HCT116 (cell line): ENCODE data around the gene NUDT2. TPM values are rescaled to one million over a fixed set of nuclear protein-coding genes. Genes with fewer than 3 reads are reported as not detected.

ENCODE experiments used
- ATAC-seq: fragments of 200-7000 bp; cut with Tn5 transposase; 2 replicates; pipeline ENCODE4 v1.9.1; 2020; ENCODE audit warnings: mild to moderate bottlenecking, moderate library complexity
- BruUV-seq: library from RNA; stranded (reverse); fragments of 400-500 nt; replicated peaks from 2 replicates; lab custom pipeline; 2021; lab: Mats Ljungman, UMichigan
- CTCF ChIA-PET: fragments of 300-600 bp; sonication (Branson Sonifier 250); formaldehyde crosslinking; loops from one replicate; lab custom pipeline; 2021; ENCODE audit warnings: antibody characterized with exemption; lab: Charles Lee
- POLR2A ChIA-PET: fragments of 300-600, 350-600 bp; sonication (Branson Sonifier 250); formaldehyde crosslinking; loops from one replicate; lab custom pipeline; 2021; ENCODE audit warnings: antibody characterized with exemption; lab: Charles Lee
- RAD21 ChIA-PET, 2 experiments: fragments of 300-600 bp; sonication (Branson Sonifier 250); formaldehyde crosslinking; loops; one replicate each; lab custom pipeline; 2023; ENCODE audit warnings: low total read pairs in 2 of 2; ENCODE audit not compliant: uncharacterized antibody in 2 of 2, unreplicated experiment in 2 of 2, low non-redundant PET in 1 of 2; lab: Charles Lee
- DNase-seq: peaks from one replicate; pipeline ENCODE4 v3.0.0-alpha.2; 2010; ENCODE audit warnings: low read depth, low spot score
- H2AFZ ChIP-seq: fragments of 200-600 bp; shearing (Covaris generic), sonication (generic); 2 replicates; pipeline ENCODE4 v1.6.1; 2017; ENCODE audit warnings: low read depth, mixed run types, mixed read lengths, antibody characterized with exemption, low read length; ENCODE audit not compliant: poor library complexity, severe bottlenecking
- H3K27ac ChIP-seq: 2 replicates; pipeline ENCODE4 v1.5.1; 2012; ENCODE audit warnings: low read depth, low read length
- H3K27me3 ChIP-seq: fragments of 200-600 bp; sonication (generic); 2 replicates; pipeline ENCODE4 v1.6.1; 2016; ENCODE audit warnings: mixed run types, low read length, mixed read lengths; ENCODE audit not compliant: insufficient read depth
- H3K36me3 ChIP-seq, 2 experiments: fragments of 200-500 bp in 1 of 2; fragments of 200-600 bp in 1 of 2; sonication (Bioruptor generic) in 1 of 2; sonication (generic) in 1 of 2; 2 replicates each; pipeline versions ENCODE4 v1.5.1 to v1.6.1; 2014 to 2016; ENCODE audit warnings: low read length in 2 of 2, inconsistent platforms in 1 of 2, mixed read lengths in 1 of 2, mixed run types in 1 of 2; ENCODE audit not compliant: insufficient read depth in 2 of 2, control insufficient read depth in 1 of 2
- H3K4me1 ChIP-seq, 2 experiments: fragments of 200-600 bp in 1 of 2; sonication (generic) in 1 of 2; 2 replicates each; pipeline versions ENCODE4 v1.5.1 to v1.6.1; 2012 to 2017; ENCODE audit warnings: low read length in 2 of 2, inconsistent platforms in 1 of 2, mild to moderate bottlenecking in 1 of 2, mixed read lengths in 1 of 2, mixed run types in 1 of 2, moderate library complexity in 1 of 2; ENCODE audit not compliant: insufficient read depth in 2 of 2, control insufficient read depth in 1 of 2
- H3K4me2 ChIP-seq: fragments of 200-600 bp; sonication (generic); 2 replicates; pipeline ENCODE4 v1.6.1; 2017; ENCODE audit warnings: mixed run types, low read length, mixed read lengths
- H3K4me3 ChIP-seq, 2 experiments: fragments of 200-600 bp in 1 of 2; sonication (generic) in 1 of 2; replicated peaks in 1 of 2; 2 replicates each; pipeline ENCODE4 v1.5.1; 2011 to 2016; ENCODE audit warnings: low read length in 2 of 2, control low read depth in 1 of 2, low read depth in 1 of 2, mild to moderate bottlenecking in 1 of 2, mixed read lengths in 1 of 2, mixed run types in 1 of 2
- H3K79me2 ChIP-seq: fragments of 200-600 bp; sonication (generic); 2 replicates; pipeline ENCODE4 v1.6.1; 2017; ENCODE audit warnings: mild to moderate bottlenecking, mixed run types, low read length, moderate library complexity, mixed read lengths; ENCODE audit not compliant: insufficient read depth
- H3K9ac ChIP-seq: fragments of 200-600 bp; sonication (generic); 2 replicates; pipeline ENCODE4 v1.6.1; 2016; ENCODE audit warnings: low read length, mixed read lengths
- H3K9me2 ChIP-seq: fragments of 200-600 bp; sonication (generic), shearing (Covaris generic); 2 replicates; pipeline ENCODE4 v1.6.1; 2017; ENCODE audit warnings: mixed run types, mild to moderate bottlenecking, moderate library complexity; ENCODE audit not compliant: insufficient read depth
- H3K9me3 ChIP-seq, 2 experiments: fragments of 200-500 bp in 1 of 2; fragments of 200-600 bp in 1 of 2; sonication (Bioruptor generic) in 1 of 2; sonication (generic) in 1 of 2; 2 replicates each; pipeline ENCODE4 v1.6.1; 2014 to 2017; ENCODE audit warnings: low read length in 2 of 2, mixed read lengths in 2 of 2, inconsistent platforms in 1 of 2, low read depth in 1 of 2, mild to moderate bottlenecking in 1 of 2, mixed run types in 1 of 2, moderate library complexity in 1 of 2; ENCODE audit not compliant: control insufficient read depth in 1 of 2, insufficient read depth in 1 of 2
- H4K20me1 ChIP-seq: fragments of 200-600 bp; sonication (generic), shearing (Covaris generic); 2 replicates; pipeline ENCODE4 v1.6.1; 2017; ENCODE audit warnings: mixed run types, mild to moderate bottlenecking, moderate library complexity; ENCODE audit not compliant: insufficient read depth
- CEBPB ChIP-seq: IDR thresholded peaks from 2 replicates; pipeline ENCODE4 v1.6.1; 2012; ENCODE audit warnings: low read depth
- EGR1 ChIP-seq: IDR thresholded peaks from 2 replicates; pipeline ENCODE4 v1.6.1; 2012; ENCODE audit warnings: low read depth
- JUND ChIP-seq: IDR thresholded peaks from 2 replicates; pipeline ENCODE4 v1.6.1; 2012
- POLR2A ChIP-seq: IDR thresholded peaks from 2 replicates; pipeline ENCODE4 v1.7.0; 2011; ENCODE audit warnings: borderline replicate concordance; ENCODE audit not compliant: insufficient read depth, insufficient read length; ENCODE audit errors: extremely low read depth
- POLR2AphosphoS5 ChIP-seq: IDR thresholded peaks from 2 replicates; pipeline ENCODE4 v1.6.1; 2011; ENCODE audit warnings: mild to moderate bottlenecking, low read depth, low read length, moderate library complexity
- REST ChIP-seq: IDR thresholded peaks from 2 replicates; pipeline ENCODE4 v1.6.1; 2012; ENCODE audit warnings: low read depth
- SIN3A ChIP-seq: IDR thresholded peaks from 2 replicates; pipeline ENCODE4 v1.6.1; 2012; ENCODE audit warnings: low read depth
- YY1 ChIP-seq: IDR thresholded peaks from 2 replicates; pipeline ENCODE4 v1.6.1; 2011; ENCODE audit warnings: low read length, low read depth, moderate library complexity, mild to moderate bottlenecking; ENCODE audit not compliant: insufficient replicate concordance; ENCODE audit errors: extremely low read depth
- ZNF274 ChIP-seq: fragments of 200-500 bp; sonication (Bioruptor generic); IDR thresholded peaks from 2 replicates; pipeline ENCODE4 v1.6.1; 2014; ENCODE audit warnings: mild to moderate bottlenecking, low read depth, low read length, inconsistent platforms
- intact Hi-C: fragments of 100-400 bp; cut with micrococcal nuclease; formaldehyde crosslinking; loops from 2 replicates; pipeline ENCODE4 v1.10.0; 2022
- total RNA-seq: library from RNA; stranded (reverse); gene quantifications from one replicate; pipeline ENCODE4 v1.2.1, GENCODE V29; 2021; ENCODE audit not compliant: unreplicated experiment
- TF ChIP-seq, protein P1 (sequence below): IDR thresholded peaks from 2 replicates; pipeline ENCODE4 v1.6.1; 2012
- TF ChIP-seq, protein P2 (sequence below): IDR thresholded peaks from 2 replicates; pipeline ENCODE4 v1.6.1; 2012

The NUDT2 gene
- total RNA-seq, 1 experiment from 2014 or later, result 39.3 TPM

- Histone ChIP-seq H3K9ac (no peak overlapping the region), H3K9me2 (no peaks in the 10 kb centered on the region), H3K27me3 (no peaks in the 10 kb centered on the region), H3K4me2 (no peak overlapping the region), H3K79me2 (no peaks in the 10 kb centered on the region), H3K9me3 (no peaks in the 10 kb centered on the region), H2AFZ (no peak overlapping the region), H3K36me3 (no peaks in the 10 kb centered on the region), H3K4me3 (no peak overlapping the region), H3K4me1 (peaks cover 6 to 8% of the 10 kb centered on the region in 2 experiments; a peak in 2 of 4 replicates), H3K27ac (no peak overlapping the region), H4K20me1 (no peaks in the 10 kb centered on the region)
- TF ChIP-seq JUND, result no peak
- ChIA-PET POLR2A (interaction anchor here (0.7 kb wide), 1 partner anchor 137 kb away, joined by 4 read pairs; the partner anchor contains the start of gene ENHO), CTCF (interaction anchor here (0.9 kb wide), 1 partner anchor 8 kb away, joined by 3 read pairs; no protein-coding TSS in a partner anchor), RAD21 (no interaction called here)
- no peak for DNase-seq
- ATAC-seq, result no peak
- no TSS peak for BruUV-seq
- intact Hi-C loops, result no loop called here
Observed at GRCh38 chr9:34385561-34386230, 56.3 kb downstream of the NUDT2 start.

GRCh38 chr9:34386656-34387055, 57.3 kb downstream of the NUDT2 start:
- TF ChIP-seq YY1, result no peak
- TF ChIP-seq REST, result no peak
- no peak for TF ChIP-seq SIN3A
- no peak for TF ChIP-seq EGR1
- TF ChIP-seq, protein P1, sequence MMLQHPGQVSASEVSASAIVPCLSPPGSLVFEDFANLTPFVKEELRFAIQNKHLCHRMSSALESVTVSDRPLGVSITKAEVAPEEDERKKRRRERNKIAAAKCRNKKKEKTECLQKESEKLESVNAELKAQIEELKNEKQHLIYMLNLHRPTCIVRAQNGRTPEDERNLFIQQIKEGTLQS, result no peak
- no peak for TF ChIP-seq CEBPB
- TF ChIP-seq, protein P2, sequence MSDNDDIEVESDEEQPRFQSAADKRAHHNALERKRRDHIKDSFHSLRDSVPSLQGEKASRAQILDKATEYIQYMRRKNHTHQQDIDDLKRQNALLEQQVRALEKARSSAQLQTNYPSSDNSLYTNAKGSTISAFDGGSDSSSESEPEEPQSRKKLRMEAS, result no peak
- TF ChIP-seq ZNF274, result no peak
- no peak for TF ChIP-seq POLR2A
- no peak for TF ChIP-seq POLR2AphosphoS5
- BruUV-seq, result no TSS peak
- H4K20me1 ChIP-seq, result no peaks in the 10 kb centered on the region
- no peaks in the 10 kb centered on the region for H3K27me3 ChIP-seq
- ChIA-PET CTCF (interaction anchor here (0.9 kb wide), 1 partner anchor 9 kb away, joined by 3 read pairs; no protein-coding TSS in a partner anchor), RAD21 (no interaction called here), POLR2A (no interaction called here)
- no peaks in the 10 kb centered on the region for H3K9me2 ChIP-seq
- H3K9ac ChIP-seq, result no peak overlapping the region
- intact Hi-C loops, result no loop called here
- ATAC-seq (no peak), DNase-seq (no peak)
- no peak overlapping the region for H3K4me3 ChIP-seq
- H3K79me2 ChIP-seq, result no peaks in the 10 kb centered on the region
- H3K9me3 ChIP-seq, result no peaks in the 10 kb centered on the region
- no peaks in the 10 kb centered on the region for H3K36me3 ChIP-seq
- no peaks in the 10 kb centered on the region for H3K4me1 ChIP-seq
- no peak overlapping the region for H3K27ac ChIP-seq
- no peak overlapping the region for H3K4me2 ChIP-seq
- no peak overlapping the region for H2AFZ ChIP-seq
